ENCODE results near the gene STK32B.

Gene STK32B

GRCh38 chr4:5125321-5125720, 74.0 kb downstream of the STK32B start:
- no peak for DNase-seq (ENCODE audit: low spot score)

GRCh38 chr4:5126231-5126630, 75.0 kb downstream of the STK32B start:
- no peak for DNase-seq (ENCODE audit: low spot score)

GRCh38 chr4:5126857-5127256, 75.6 kb downstream of the STK32B start:
- DNase-seq (ENCODE audit: low spot score), result no peak

- DNase-seq (ENCODE audit: low spot score), result no peak
These were observed 76.3 kb downstream of the STK32B start for GRCh38 chr4:5127556-5127955.

- DNase-seq (ENCODE audit: low spot score), result no peak
These were observed 77.3 kb downstream of the STK32B start for GRCh38 chr4:5128569-5128968.

- DNase-seq (ENCODE audit: low spot score), result no peak
These were observed 81.9 kb downstream of the STK32B start for GRCh38 chr4:5133201-5133600.

GRCh38 chr4:5133933-5134594, 82.8 kb downstream of the STK32B start:
- DNase-seq (ENCODE audit: low spot score), result no peak

- DNase-seq (ENCODE audit: low spot score), result no peak
These were observed 83.3 kb downstream of the STK32B start for GRCh38 chr4:5134620-5135019.

GRCh38 chr4:5137226-5137625, 85.9 kb downstream of the STK32B start:
- no peak for DNase-seq (ENCODE audit: low spot score)

- peak; percentile 45 for DNase-seq (ENCODE audit: low spot score)
These were observed 86.6 kb downstream of the STK32B start for GRCh38 chr4:5137927-5138326.

GRCh38 chr4:5138389-5138788, 87.1 kb downstream of the STK32B start:
- DNase-seq (ENCODE audit: low spot score), result no peak

GRCh38 chr4:5139141-5139540, 87.9 kb downstream of the STK32B start:
- no peak for DNase-seq (ENCODE audit: low spot score)

- DNase-seq (ENCODE audit: low spot score), result no peak
These were observed 90.5 kb downstream of the STK32B start for GRCh38 chr4:5141802-5142201.

GRCh38 chr4:5142726-5143125, 91.4 kb downstream of the STK32B start:
- DNase-seq (ENCODE audit: low spot score), result peak; percentile 51

- DNase-seq (ENCODE audit: low spot score), result no peak
These were observed 92.1 kb downstream of the STK32B start for GRCh38 chr4:5143306-5143861.

GRCh38 chr4:5143940-5144339, 92.7 kb downstream of the STK32B start:
- DNase-seq (ENCODE audit: low spot score), result no peak

- no peak for DNase-seq (ENCODE audit: low spot score)
These were observed 93.1 kb downstream of the STK32B start for GRCh38 chr4:5144384-5144783.

GRCh38 chr4:5146248-5146647, 95.0 kb downstream of the STK32B start:
- DNase-seq (ENCODE audit: low spot score), result no peak

GRCh38 chr4:5152521-5152920, 101.2 kb downstream of the STK32B start:
- no peak for DNase-seq (ENCODE audit: low spot score)

GRCh38 chr4:5156682-5157081, 105.4 kb downstream of the STK32B start:
- DNase-seq (ENCODE audit: low spot score), result no peak

GRCh38 chr4:5157791-5158770, 106.8 kb downstream of the STK32B start:
- peak; percentile 50 for DNase-seq (ENCODE audit: low spot score)

GRCh38 chr4:5158825-5159224, 107.5 kb downstream of the STK32B start:
- no peak for DNase-seq (ENCODE audit: low spot score)

- no peak for DNase-seq (ENCODE audit: low spot score)
These were observed 109.4 kb downstream of the STK32B start for GRCh38 chr4:5160668-5161067.
